ENCODE results near the gene CCT4.
A peak's percentile ranks its signal among the peaks of the same experiment; 100 is the strongest.
"Not testable (repeated sequence)": the region's sequence is repeated elsewhere in the genome, so short reads cannot be mapped to it uniquely, and the experiment has no call there.

CCT4 gene

GRCh38 chr2:61911510-61911909, 23.1 kb upstream of the CCT4 start:
- no peaks in the 10 kb centered on the region for H3K36me3 ChIP-seq (ENCODE audit: control insufficient read depth, insufficient read depth, low read length)
- no peaks in the 10 kb centered on the region for H3K9me3 ChIP-seq (ENCODE audit: control insufficient read depth, insufficient read depth, low read depth, low read length)
- no peaks in the 10 kb centered on the region for H3K4me1 ChIP-seq (ENCODE audit: control insufficient read depth, insufficient read depth, low read length)
- no peak overlapping the region for H3K4me3 ChIP-seq (ENCODE audit: low read depth, low read length)
- H3K9ac ChIP-seq (ENCODE audit: low read length), result no peak overlapping the region
- no peak overlapping the region for H3K27ac ChIP-seq (ENCODE audit: low read depth, low read length)
- H3K27me3 ChIP-seq (ENCODE audit: control insufficient read depth, insufficient read depth, low read length), result no peaks in the 10 kb centered on the region

- no peaks in the 10 kb centered on the region for H3K27me3 ChIP-seq (ENCODE audit: control insufficient read depth, insufficient read depth, low read length)
- H3K9me3 ChIP-seq (ENCODE audit: control insufficient read depth, insufficient read depth, low read depth, low read length), result no peaks in the 10 kb centered on the region
- H3K9ac ChIP-seq (ENCODE audit: low read length), result no peak overlapping the region
- no peak overlapping the region for H3K27ac ChIP-seq (ENCODE audit: low read depth, low read length)
- no peaks in the 10 kb centered on the region for H3K36me3 ChIP-seq (ENCODE audit: control insufficient read depth, insufficient read depth, low read length)
- H3K4me3 ChIP-seq (ENCODE audit: low read depth, low read length), result no peak overlapping the region
- no peaks in the 10 kb centered on the region for H3K4me1 ChIP-seq (ENCODE audit: control insufficient read depth, insufficient read depth, low read length)
These were observed 22.1 kb upstream of the CCT4 start for GRCh38 chr2:61910603-61911002.

- no peaks in the 10 kb centered on the region for H3K9me3 ChIP-seq (ENCODE audit: control insufficient read depth, insufficient read depth, low read depth, low read length)
- no peaks in the 10 kb centered on the region for H3K36me3 ChIP-seq (ENCODE audit: control insufficient read depth, insufficient read depth, low read length)
- no peaks in the 10 kb centered on the region for H3K27me3 ChIP-seq (ENCODE audit: control insufficient read depth, insufficient read depth, low read length)
- H3K9ac ChIP-seq (ENCODE audit: low read length), result no peak overlapping the region
- no peaks in the 10 kb centered on the region for H3K4me1 ChIP-seq (ENCODE audit: control insufficient read depth, insufficient read depth, low read length)
- no peak overlapping the region for H3K4me3 ChIP-seq (ENCODE audit: low read depth, low read length)
- no peak overlapping the region for H3K27ac ChIP-seq (ENCODE audit: low read depth, low read length)
These were observed 20.7 kb upstream of the CCT4 start for GRCh38 chr2:61909116-61909515.

GRCh38 chr2:61906186-61906470, 17.7 kb upstream of the CCT4 start:
- Histone ChIP-seq H3K27ac (ENCODE audit: low read depth, low read length) (no peak overlapping the region), H3K9ac (ENCODE audit: low read length) (peak overlapping the region; percentile 90), H3K36me3 (ENCODE audit: control insufficient read depth, insufficient read depth, low read length) (no peaks in the 10 kb centered on the region), H3K27me3 (ENCODE audit: control insufficient read depth, insufficient read depth, low read length) (no peaks in the 10 kb centered on the region), H3K4me1 (ENCODE audit: control insufficient read depth, insufficient read depth, low read length) (no peaks in the 10 kb centered on the region), H3K4me3 (ENCODE audit: low read depth, low read length) (peak overlapping the region; percentile 92), H3K9me3 (ENCODE audit: control insufficient read depth, insufficient read depth, low read depth, low read length) (no peaks in the 10 kb centered on the region)

GRCh38 chr2:61905372-61906185, 17.1 kb upstream of the CCT4 start, which contains the start of gene COMMD1:
Gene COMMD1 (plus strand): TSS chr2:61905674. CDS start chr2:61905679, 5 bp downstream.
- no peaks in the 10 kb centered on the region for H3K9me3 ChIP-seq (ENCODE audit: control insufficient read depth, insufficient read depth, low read depth, low read length)
- peak within 1 kb of the TSS; percentile 90 for H3K9ac ChIP-seq (ENCODE audit: low read length)
- H3K27ac ChIP-seq (ENCODE audit: low read depth, low read length), result no peak within 1 kb of the TSS
- H3K36me3 ChIP-seq (ENCODE audit: control insufficient read depth, insufficient read depth, low read length), result no peaks in the 10 kb centered on the region
- H3K4me3 ChIP-seq (ENCODE audit: low read depth, low read length), result peak within 1 kb of the TSS; percentile 92
- no peaks in the 10 kb centered on the region for H3K27me3 ChIP-seq (ENCODE audit: control insufficient read depth, insufficient read depth, low read length)
- no peaks in the 10 kb centered on the region for H3K4me1 ChIP-seq (ENCODE audit: control insufficient read depth, insufficient read depth, low read length)

GRCh38 chr2:61900281-61900680, 11.8 kb upstream of the CCT4 start:
- H3K36me3 ChIP-seq (ENCODE audit: control insufficient read depth, insufficient read depth, low read length), result no peaks in the 10 kb centered on the region
- H3K4me3 ChIP-seq (ENCODE audit: low read depth, low read length), result no peak overlapping the region
- H3K9me3 ChIP-seq (ENCODE audit: control insufficient read depth, insufficient read depth, low read depth, low read length), result no peaks in the 10 kb centered on the region
- H3K27me3 ChIP-seq (ENCODE audit: control insufficient read depth, insufficient read depth, low read length), result no peaks in the 10 kb centered on the region
- H3K9ac ChIP-seq (ENCODE audit: low read length), result no peak overlapping the region
- H3K4me1 ChIP-seq (ENCODE audit: control insufficient read depth, insufficient read depth, low read length), result no peaks in the 10 kb centered on the region
- no peak overlapping the region for H3K27ac ChIP-seq (ENCODE audit: low read depth, low read length)

- no peaks in the 10 kb centered on the region for H3K27me3 ChIP-seq (ENCODE audit: control insufficient read depth, insufficient read depth, low read length)
- no peaks in the 10 kb centered on the region for H3K36me3 ChIP-seq (ENCODE audit: control insufficient read depth, insufficient read depth, low read length)
- H3K4me3 ChIP-seq (ENCODE audit: low read depth, low read length), result no peak overlapping the region
- H3K9me3 ChIP-seq (ENCODE audit: control insufficient read depth, insufficient read depth, low read depth, low read length), result no peaks in the 10 kb centered on the region
- no peak overlapping the region for H3K9ac ChIP-seq (ENCODE audit: low read length)
- no peak overlapping the region for H3K27ac ChIP-seq (ENCODE audit: low read depth, low read length)
- no peaks in the 10 kb centered on the region for H3K4me1 ChIP-seq (ENCODE audit: control insufficient read depth, insufficient read depth, low read length)
These were observed 10.4 kb upstream of the CCT4 start for GRCh38 chr2:61898810-61899209.

GRCh38 chr2:61887717-61888266, 664 bp downstream of the CCT4 start:
- H3K36me3 ChIP-seq (ENCODE audit: control insufficient read depth, insufficient read depth, low read length), result peaks cover 39% of the 10 kb centered on the region
- no peaks in the 10 kb centered on the region for H3K27me3 ChIP-seq (ENCODE audit: control insufficient read depth, insufficient read depth, low read length)
- peak overlapping the region; percentile 95 for H3K27ac ChIP-seq (ENCODE audit: low read depth, low read length)
- peak overlapping the region; percentile 90 for H3K4me3 ChIP-seq (ENCODE audit: low read depth, low read length)
- peaks cover 5% of the 10 kb centered on the region for H3K4me1 ChIP-seq (ENCODE audit: control insufficient read depth, insufficient read depth, low read length)
- peak overlapping the region; percentile 98 for H3K9ac ChIP-seq (ENCODE audit: low read length)
- H3K9me3 ChIP-seq (ENCODE audit: control insufficient read depth, insufficient read depth, low read depth, low read length), result no peaks in the 10 kb centered on the region

GRCh38 chr2:61885896-61886603, 2.4 kb downstream of the CCT4 start:
- H3K4me3 ChIP-seq (ENCODE audit: low read depth, low read length), result peak overlapping the region; percentile 90
- no peaks in the 10 kb centered on the region for H3K9me3 ChIP-seq (ENCODE audit: control insufficient read depth, insufficient read depth, low read depth, low read length)
- no peaks in the 10 kb centered on the region for H3K27me3 ChIP-seq (ENCODE audit: control insufficient read depth, insufficient read depth, low read length)
- no peak overlapping the region for H3K9ac ChIP-seq (ENCODE audit: low read length)
- H3K27ac ChIP-seq (ENCODE audit: low read depth, low read length), result no peak overlapping the region
- peaks cover 5% of the 10 kb centered on the region for H3K4me1 ChIP-seq (ENCODE audit: control insufficient read depth, insufficient read depth, low read length)
- H3K36me3 ChIP-seq (ENCODE audit: control insufficient read depth, insufficient read depth, low read length), result peaks cover 56% of the 10 kb centered on the region

GRCh38 chr2:61882850-61883249, 5.6 kb downstream of the CCT4 start:
- no peak overlapping the region for H3K4me3 ChIP-seq (ENCODE audit: low read depth, low read length)
- H3K27ac ChIP-seq (ENCODE audit: low read depth, low read length), result no peak overlapping the region
- H3K36me3 ChIP-seq (ENCODE audit: control insufficient read depth, insufficient read depth, low read length), result peaks cover 87% of the 10 kb centered on the region
- peaks cover 5% of the 10 kb centered on the region for H3K4me1 ChIP-seq (ENCODE audit: control insufficient read depth, insufficient read depth, low read length)
- no peak overlapping the region for H3K9ac ChIP-seq (ENCODE audit: low read length)
- no peaks in the 10 kb centered on the region for H3K9me3 ChIP-seq (ENCODE audit: control insufficient read depth, insufficient read depth, low read depth, low read length)
- H3K27me3 ChIP-seq (ENCODE audit: control insufficient read depth, insufficient read depth, low read length), result no peaks in the 10 kb centered on the region

- H3K4me3 ChIP-seq (ENCODE audit: low read depth, low read length); H3K27me3 ChIP-seq (ENCODE audit: control insufficient read depth, insufficient read depth, low read length); H3K9ac ChIP-seq (ENCODE audit: low read length); H3K4me1 ChIP-seq (ENCODE audit: control insufficient read depth, insufficient read depth, low read length); H3K27ac ChIP-seq (ENCODE audit: low read depth, low read length); H3K9me3 ChIP-seq (ENCODE audit: control insufficient read depth, insufficient read depth, low read depth, low read length): not testable (repeated sequence)
- peaks cover 95% of the 10 kb centered on the region for H3K36me3 ChIP-seq (ENCODE audit: control insufficient read depth, insufficient read depth, low read length)
These were observed 9.1 kb downstream of the CCT4 start for GRCh38 chr2:61879351-61879750.
